Measurements from ENCODE around the gene TRIM44.

TRIM44 gene

GRCh38 chr11:35861191-35861590, 198.6 kb downstream of the TRIM44 start:
- DNase-seq (ENCODE audit: low read depth), result no peak
- H3K4me3 ChIP-seq (ENCODE audit: control insufficient read depth, low read depth, low read length), result no peak overlapping the region
- no peak for TF ChIP-seq CTCF (conservative IDR thresholded peaks at IDR 0.05; ENCODE audit: control insufficient read depth, insufficient read depth, low read depth, low read length)

GRCh38 chr11:35862666-35863065, 200.1 kb downstream of the TRIM44 start:
- no peak for TF ChIP-seq CTCF (conservative IDR thresholded peaks at IDR 0.05; ENCODE audit: control insufficient read depth, insufficient read depth, low read depth, low read length)
- no peak overlapping the region for H3K4me3 ChIP-seq (ENCODE audit: control insufficient read depth, low read depth, low read length)
- no peak for DNase-seq (ENCODE audit: low read depth)

- TF ChIP-seq CTCF (conservative IDR thresholded peaks at IDR 0.05; ENCODE audit: control insufficient read depth, insufficient read depth, low read depth, low read length), result no peak
- DNase-seq (ENCODE audit: low read depth), result no peak
- no peak overlapping the region for H3K4me3 ChIP-seq (ENCODE audit: control insufficient read depth, low read depth, low read length)
Measured at GRCh38 chr11:35864131-35864530, 201.6 kb downstream of the TRIM44 start.

GRCh38 chr11:35866601-35867000, 204.0 kb downstream of the TRIM44 start:
- TF ChIP-seq CTCF (conservative IDR thresholded peaks at IDR 0.05; ENCODE audit: control insufficient read depth, insufficient read depth, low read depth, low read length), result no peak

More at GRCh38 chr11:35866601-35867000, 204.0 kb downstream of the TRIM44 start:
- DNase-seq (ENCODE audit: low read depth), result no peak
- H3K4me3 ChIP-seq (ENCODE audit: control insufficient read depth, low read depth, low read length), result no peak overlapping the region
